Uterine smooth muscle cell (primary cell): ENCODE measurements around the gene GPS2. TPM values are rescaled to one million over a fixed set of nuclear protein-coding genes. Genes with fewer than 3 reads are reported as not detected.

ENCODE experiments used
- total RNA-seq: library from RNA; depleted of rRNA; stranded (reverse); fragments of >200 nt; gene quantifications from 2 replicates; pipeline ENCODE4 v1.2.3, GENCODE V29; 2014

GPS2 gene
- total RNA-seq = 34.6 and 43.2 TPM in 2 replicates

DNA sequence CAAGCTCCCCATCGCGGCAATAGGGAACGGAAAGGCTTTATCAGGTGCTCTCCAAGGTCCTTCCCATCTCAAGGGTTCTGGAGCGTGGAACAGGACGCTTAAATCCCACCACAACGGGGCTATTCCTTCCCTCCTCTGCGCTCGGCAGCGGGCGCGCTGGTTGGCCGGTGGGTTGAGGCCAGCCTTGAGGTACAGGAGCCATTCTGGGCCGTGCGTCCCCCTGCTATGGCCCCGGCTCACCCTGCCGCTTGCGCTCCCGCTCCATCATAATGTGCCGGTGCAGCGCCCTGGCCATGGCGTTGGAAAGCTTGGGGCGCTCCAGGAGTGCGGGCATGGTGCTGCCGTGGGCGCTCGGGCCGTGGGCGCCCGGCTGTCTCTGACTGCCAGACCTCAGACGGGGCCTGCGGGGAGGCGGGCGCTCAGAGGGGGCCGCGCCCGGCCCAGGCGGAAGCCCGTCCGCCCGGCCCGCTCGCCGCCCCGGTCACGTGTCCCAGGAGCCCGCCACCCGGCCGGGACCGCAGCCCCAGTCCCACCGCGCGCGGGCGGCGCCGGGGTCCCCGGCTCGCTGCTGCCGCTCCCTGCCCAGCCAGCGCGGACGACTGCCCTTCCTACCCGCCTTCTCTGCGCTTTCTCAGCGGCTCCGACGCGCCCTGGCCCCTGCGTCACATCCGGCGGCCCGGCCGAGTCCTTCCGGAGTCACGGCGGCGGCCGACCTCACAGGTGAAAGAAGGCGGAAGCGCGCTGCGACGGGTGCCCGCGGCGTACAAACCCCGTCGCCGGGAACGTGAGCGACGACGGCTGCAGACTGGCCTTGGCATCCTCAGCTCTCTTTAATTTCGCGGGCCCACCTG lies at the start of gene GPS2:
GPS2 (minus strand) TSS at position 642 of the 851 bp plus-strand sequence; CDS start at position 334, 308 bp downstream.

GRCh38 chr17:7355053-7355452 lies 39.9 kb upstream of the GPS2 start, which contains the start of gene TMEM95:
TMEM95 (plus strand) TSS chr17:7355156; CDS start chr17:7355205, 49 bp downstream.

DNA sequence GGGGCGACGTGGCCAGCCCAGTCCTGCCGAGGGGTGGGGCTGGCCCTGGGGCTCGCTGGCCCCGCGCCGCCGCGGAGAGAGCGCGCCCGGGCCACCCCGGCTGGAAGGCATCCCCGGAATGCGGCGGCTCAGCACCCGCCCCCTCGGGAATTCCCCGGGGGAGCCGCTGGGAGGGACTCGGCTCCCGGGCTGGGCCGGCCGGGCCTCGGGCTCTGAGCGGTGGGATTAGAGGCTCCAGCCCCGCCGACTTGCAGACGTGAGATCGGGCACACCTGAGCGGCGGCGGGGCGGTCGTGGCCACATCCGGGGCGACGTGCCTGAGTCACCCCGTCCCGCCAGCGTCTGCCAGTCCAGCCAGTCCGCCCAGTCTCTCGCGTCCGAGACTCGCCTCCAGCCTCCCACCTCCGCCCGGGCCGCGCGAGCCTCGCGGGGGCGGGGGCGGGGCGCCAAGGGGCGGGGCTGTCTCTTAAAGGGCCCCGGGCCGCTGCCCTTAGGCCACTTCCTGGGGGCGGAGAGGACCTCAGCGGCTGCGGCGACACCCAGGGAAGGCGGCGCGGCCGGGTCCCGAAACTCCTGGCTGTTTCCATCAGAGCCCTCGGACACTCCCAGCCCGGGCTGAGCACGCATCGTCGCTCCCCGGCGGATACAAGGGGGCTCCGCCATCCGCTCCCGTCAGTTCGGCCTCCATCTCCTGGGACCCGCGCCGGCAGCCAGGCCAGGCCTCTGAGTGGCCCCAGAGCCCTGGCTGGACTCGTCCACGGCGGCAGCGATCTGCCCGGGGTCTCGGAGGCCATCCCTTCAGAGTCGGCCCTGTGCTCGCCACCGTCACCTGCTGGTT lies 36.7 kb upstream of the GPS2 start, which contains the start of gene KCTD11:
KCTD11 (plus strand) TSS at position 498 of the 838 bp plus-strand sequence.

GRCh38 chr17:7336240-7337175 lies 21.3 kb upstream of the GPS2 start, which contains the start of gene ACAP1:
ACAP1 (plus strand) TSS chr17:7336529; CDS start chr17:7336735, 206 bp downstream.

GRCh38 chr17:7328840-7329373 lies 13.7 kb upstream of the GPS2 start, which contains the start of gene NEURL4:
NEURL4 (minus strand) TSS chr17:7329335; CDS start chr17:7329312, 23 bp downstream.

GRCh38 chr17:7306911-7307685 lies 8.1 kb downstream of the GPS2 start, which contains the start of gene EIF5A:
EIF5A (plus strand) TSS chr17:7307628; CDS start chr17:7309636, 2,008 bp downstream.

DNA sequence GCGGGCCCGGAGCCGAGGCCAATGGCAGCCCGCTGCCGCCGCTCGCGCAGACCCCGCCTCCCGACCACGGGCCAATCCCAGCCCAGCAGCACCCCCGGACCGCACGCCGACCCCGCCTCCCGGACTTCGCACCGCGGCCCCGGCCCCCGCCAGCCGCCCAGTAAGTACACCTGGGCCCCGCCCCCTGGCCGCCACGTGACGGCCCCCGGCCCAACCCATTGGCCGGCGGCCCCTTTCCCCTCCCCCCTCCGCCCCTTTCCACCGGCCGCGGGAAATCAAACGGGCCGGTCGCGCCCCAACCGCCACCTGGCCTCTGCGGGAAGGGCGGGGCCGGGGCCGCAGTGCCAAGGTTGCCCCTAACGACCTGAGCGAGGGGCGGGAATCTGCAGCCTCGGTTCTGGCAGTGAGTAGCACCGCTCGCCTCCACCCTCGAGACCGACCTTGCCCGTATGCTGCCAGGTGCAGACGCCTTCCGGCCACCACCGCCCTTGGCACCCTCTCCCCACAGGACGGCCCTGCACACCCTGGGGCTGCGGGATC lies 20.5 kb downstream of the GPS2 start, which contains the start of gene YBX2:
YBX2 (minus strand) TSS at position 26 of the 540 bp plus-strand sequence. CDS start 139 bp downstream, outside the sequence.

GRCh38 chr17:7281074-7281952 lies 33.8 kb downstream of the GPS2 start, which contains the start of gene SLC2A4:
SLC2A4 (plus strand) TSS chr17:7281718; CDS start chr17:7281935, 217 bp downstream.

Other genes starting within 250 kb of the GPS2 start
- gene CLEC10A, start 235.1 kb downstream of the GPS2 start, total RNA-seq = not detected in 2 replicates
- gene ASGR2, start 200.5 kb downstream of the GPS2 start, total RNA-seq = not detected in 2 replicates
- 1.3 and 1.4 TPM in 2 replicates for gene ASGR1, start 136.0 kb downstream of the GPS2 start, total RNA-seq
- gene DLG4, start 95.5 kb downstream of the GPS2 start, total RNA-seq = 15.9 and 19.2 TPM in 2 replicates
- gene ACADVL, start 95.4 kb downstream of the GPS2 start, total RNA-seq = 162 and 238 TPM in 2 replicates
- gene DVL2, start 80.8 kb downstream of the GPS2 start, total RNA-seq = 95.3 and 99.5 TPM in 2 replicates
- 42.5 and 45.5 TPM in 2 replicates for gene PHF23, start 75.9 kb downstream of the GPS2 start, total RNA-seq
- gene GABARAP, start 72.9 kb downstream of the GPS2 start, total RNA-seq = 74.6 and 149 TPM in 2 replicates
- 25.7 and 27.9 TPM in 2 replicates for gene CTDNEP1, start 63.6 kb downstream of the GPS2 start, total RNA-seq
- gene ELP5, start 63.1 kb downstream of the GPS2 start, total RNA-seq = 33.0 and 35.5 TPM in 2 replicates
- gene CLDN7, start 52.9 kb downstream of the GPS2 start, total RNA-seq = 2.1 and 4.5 TPM in 2 replicates
- under 0.01 TPM in 2 replicates for gene SLC2A4, start 33.6 kb downstream of the GPS2 start, total RNA-seq
- gene YBX2, start 20.7 kb downstream of the GPS2 start, total RNA-seq = under 0.01 TPM in 2 replicates
- 450 and 1,318 TPM in 2 replicates for gene EIF5A, start 7.7 kb downstream of the GPS2 start, total RNA-seq
- 24.0 and 32.6 TPM in 2 replicates for gene NEURL4, start 14.0 kb upstream of the GPS2 start, total RNA-seq
- 2.4 and 5.7 TPM in 2 replicates for gene ACAP1, start 21.2 kb upstream of the GPS2 start, total RNA-seq
- 6.5 and 9.4 TPM in 2 replicates for gene KCTD11, start 36.8 kb upstream of the GPS2 start, total RNA-seq
- not detected in 2 replicates for gene TMEM95, start 39.8 kb upstream of the GPS2 start, total RNA-seq
- under 0.01 and 0.66 TPM in 2 replicates for gene TNK1, start 65.7 kb upstream of the GPS2 start, total RNA-seq
- 11.4 and 20.5 TPM in 2 replicates for gene PLSCR3, start 79.2 kb upstream of the GPS2 start, total RNA-seq
- gene TMEM256, start 88.7 kb upstream of the GPS2 start, total RNA-seq = 69.7 and 102 TPM in 2 replicates
- 8.2 and 10.7 TPM in 2 replicates for gene NLGN2, start 92.5 kb upstream of the GPS2 start, total RNA-seq
- not detected in 2 replicates for gene SPEM1, start 105.0 kb upstream of the GPS2 start, total RNA-seq
- not detected in 2 replicates for gene SPEM2, start 110.3 kb upstream of the GPS2 start, total RNA-seq
- gene SPEM3, start 113.5 kb upstream of the GPS2 start, total RNA-seq = not detected in 2 replicates
- 1.2 and 2.2 TPM in 2 replicates for gene TMEM102, start 120.1 kb upstream of the GPS2 start, total RNA-seq
- 0.77 and 1.7 TPM in 2 replicates for gene FGF11, start 124.2 kb upstream of the GPS2 start, total RNA-seq
- gene CHRNB1, start 129.7 kb upstream of the GPS2 start, total RNA-seq = 3.4 and 6.6 TPM in 2 replicates
- 14.8 and 24.1 TPM in 2 replicates for gene ZBTB4, start 164.3 kb upstream of the GPS2 start, total RNA-seq
- not detected in 2 replicates for gene SLC35G6, start 166.1 kb upstream of the GPS2 start, total RNA-seq
- 90.6 and 114 TPM in 2 replicates for gene POLR2A, start 169.0 kb upstream of the GPS2 start, total RNA-seq
- 6.1 and 10.0 TPM in 2 replicates for gene TNFSF12, start 233.7 kb upstream of the GPS2 start, total RNA-seq
- 0.44 and 0.75 TPM in 2 replicates for gene TNFSF13, start 243.4 kb upstream of the GPS2 start, total RNA-seq
- 73.1 and 83.8 TPM in 2 replicates for gene SENP3, start 246.6 kb upstream of the GPS2 start, total RNA-seq